Breast epithelium (tissue), 4 donors: Measurements from ENCODE around the gene PSMC3IP. TPM values are rescaled to one million over a fixed set of nuclear protein-coding genes. Genes with fewer than 3 reads are reported as not detected.
"Not testable (repeated sequence)": the region's sequence is repeated elsewhere in the genome, so short reads cannot be mapped to it uniquely, and the experiment has no call there.

ENCODE experiments used
- DNase-seq, 2 donors: peaks; one replicate each; pipeline ENCODE4 v3.0.0-alpha.2; 2019; ENCODE audit warnings: low spot score in 2 of 2
- H3K27ac ChIP-seq, 2 donors: fragments of 200-600 bp; sonication (generic) in 1 of 2; one replicate each; pipeline ENCODE4 v1.5.1; 2016 to 2019; ENCODE audit warnings: mild to moderate bottlenecking in 1 of 2
- H3K27me3 ChIP-seq, 2 donors: fragments of 200-600 bp; sonication (generic) in 1 of 2; one replicate each; pipeline versions ENCODE4 v1.5.1 to v1.6.0; 2017 to 2019; ENCODE audit warnings: control low read depth in 1 of 2, mild to moderate bottlenecking in 1 of 2
- H3K36me3 ChIP-seq: fragments of 200-600 bp; one replicate; pipeline ENCODE4 v1.5.1; 2019
- H3K4me1 ChIP-seq, 2 donors: fragments of 200-600 bp; sonication (generic); one replicate each; pipeline ENCODE4 v1.5.1; 2016 to 2019; ENCODE audit warnings: control low read depth in 1 of 2
- H3K4me3 ChIP-seq, 3 donors: fragments of 200-600 bp; sonication (generic); 1 replicate in 2 of 3; 2 replicates in 1 of 3; pipeline ENCODE4 v1.5.1; 2016 to 2019; ENCODE audit warnings: mild to moderate bottlenecking in 3 of 3, moderate library complexity in 2 of 3
- H3K9me3 ChIP-seq, 2 donors: fragments of 200-600 bp; sonication (generic) in 1 of 2; one replicate each; pipeline ENCODE4 v1.5.1; 2016 to 2019; ENCODE audit warnings: control low read depth in 1 of 2
- POLR2A ChIP-seq: fragments of 450-650 bp; IDR thresholded peaks from one replicate; pipeline ENCODE4 v1.6.1; 2016; ENCODE audit warnings: antibody characterized with exemption, mild to moderate bottlenecking, moderate library complexity
- POLR2AphosphoS5 ChIP-seq, 3 donors: sonication (generic); formaldehyde crosslinking; IDR thresholded peaks; one replicate each; pipeline ENCODE4 v1.6.1; 2017; ENCODE audit warnings: antibody characterized with exemption in 3 of 3
- intact Hi-C: fragments of 100-400 bp; cut with DNase I; formaldehyde crosslinking; loops from one replicate; pipeline ENCODE4 v1.15.1; 2023; ENCODE audit warnings: low total_unique reads
- total RNA-seq, 3 donors: library from RNA; depleted of rRNA; stranded (reverse); fragments of >200 nt; gene quantifications; one replicate each; pipeline ENCODE4 v1.1.0, GENCODE V29; 2016
- TF ChIP-seq, protein P1 (sequence below), 3 donors: fragments of 450-650 bp; IDR thresholded peaks; one replicate each; pipeline ENCODE4 v1.5.1; 2016 to 2017; ENCODE audit warnings: antibody characterized with exemption in 3 of 3, mild to moderate bottlenecking in 3 of 3, moderate library complexity in 3 of 3

The PSMC3IP gene
- total RNA-seq, 3 donors from 2014 or later, result 3.3 to 4.2 (median 3.5) TPM

DNA sequence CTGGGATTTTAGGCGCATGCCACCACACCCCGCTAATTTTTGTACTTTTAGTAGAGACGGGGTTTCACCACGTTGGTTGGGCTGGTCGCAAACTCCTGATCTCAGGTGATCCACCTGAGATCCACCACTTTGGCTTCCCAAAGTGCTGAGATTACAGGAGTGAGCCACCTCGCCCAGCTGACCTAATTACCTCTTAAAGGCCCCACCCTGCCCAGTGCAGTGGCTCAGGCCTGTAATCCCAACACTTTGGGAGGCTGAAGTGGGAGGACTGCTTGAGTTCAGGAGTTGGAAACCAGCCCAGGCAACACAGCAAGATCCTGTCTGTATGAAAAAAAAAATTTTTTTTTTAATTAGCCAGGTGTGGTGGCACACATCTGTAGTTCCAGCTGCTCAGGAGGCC is 18.5 kb downstream of the PSMC3IP start:
- Histone ChIP-seq H3K27ac (peak overlapping the region in 1 of 2 donors; percentile 49), H3K36me3 (no peaks in the 10 kb centered on the region), H3K9me3 (no peaks in the 10 kb centered on the region), H3K4me3 (no peak overlapping the region), H3K27me3 (no peaks in the 10 kb centered on the region), H3K4me1 (peaks cover 12 to 14% of the 10 kb centered on the region in 2 donors)
- no peak for TF ChIP-seq POLR2AphosphoS5 (IDR thresholded peaks at IDR 0.05)
- intact Hi-C loops, result no loop called here
- DNase-seq, result no peak

DNA sequence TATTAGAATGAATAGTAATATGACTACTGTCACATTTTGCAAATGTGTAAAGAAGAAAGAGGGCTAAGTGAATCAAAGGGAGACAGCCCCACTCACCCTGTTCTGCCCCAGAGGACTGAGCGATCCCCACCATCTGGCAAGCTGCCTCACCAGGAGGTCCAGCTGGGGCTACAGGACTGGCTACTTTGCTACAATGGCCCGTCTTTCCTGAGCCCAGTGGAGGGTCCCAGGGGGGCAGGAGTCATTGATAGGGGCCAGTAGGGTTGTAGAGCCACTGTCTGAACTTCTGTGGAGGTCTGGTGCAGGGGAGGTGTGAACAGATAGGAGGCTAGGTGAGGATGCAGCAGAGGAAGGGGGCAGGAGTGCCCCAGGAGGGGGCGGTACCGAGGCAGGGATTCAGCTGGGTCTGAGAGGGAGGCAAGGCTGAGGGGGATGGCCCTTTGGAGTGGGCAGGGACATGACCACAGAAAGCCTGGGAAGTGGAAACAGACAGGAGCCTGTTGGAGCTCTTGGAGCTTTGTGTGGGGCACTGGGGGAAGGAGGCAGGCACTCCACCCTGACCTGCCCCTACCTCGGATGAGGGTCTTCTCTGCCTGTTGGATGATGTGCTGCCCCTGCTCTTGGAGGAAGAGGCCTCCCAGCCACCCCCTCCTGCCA is 21.4 kb downstream of the PSMC3IP start:
- H3K9me3 ChIP-seq, intact Hi-C loops, DNase-seq: not testable (repeated sequence)

DNA sequence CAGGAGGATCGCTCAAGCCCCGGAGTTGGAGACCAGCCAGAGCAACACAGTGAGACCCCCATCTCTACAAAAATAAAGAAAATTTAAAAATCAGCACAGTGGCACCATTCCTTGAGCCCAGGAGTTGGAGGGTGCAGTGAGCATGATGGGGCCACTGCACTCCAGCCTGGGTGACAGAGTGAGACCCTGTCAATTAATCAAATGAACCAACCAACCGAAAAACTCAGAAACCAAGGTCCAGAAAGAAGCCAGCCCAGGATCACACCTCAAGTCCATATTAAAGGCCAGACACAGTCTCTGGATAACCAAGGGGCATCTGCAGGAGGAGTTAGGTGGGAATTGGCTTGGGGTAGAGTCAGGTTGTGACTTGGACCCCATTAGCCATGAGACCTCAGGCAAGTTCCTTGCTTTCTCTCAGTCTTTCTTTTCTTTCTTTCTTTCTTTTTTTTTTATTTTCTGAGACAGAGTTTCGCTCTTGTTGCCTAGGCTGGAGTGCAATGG is 22.4 kb downstream of the PSMC3IP start:
- Histone ChIP-seq H3K27ac (peak overlapping the region; percentile 91 to 94), H3K36me3 (no peaks in the 10 kb centered on the region), H3K9me3 (no peaks in the 10 kb centered on the region), H3K4me3 (peak overlapping the region; percentile 74 to 87 (median 75)), H3K27me3 (no peaks in the 10 kb centered on the region), H3K4me1 (peaks cover 3 to 10% of the 10 kb centered on the region in 2 donors)
- no peak for DNase-seq
- intact Hi-C loops, result no loop called here
- no peak for TF ChIP-seq POLR2A
- TF ChIP-seq, protein P1, sequence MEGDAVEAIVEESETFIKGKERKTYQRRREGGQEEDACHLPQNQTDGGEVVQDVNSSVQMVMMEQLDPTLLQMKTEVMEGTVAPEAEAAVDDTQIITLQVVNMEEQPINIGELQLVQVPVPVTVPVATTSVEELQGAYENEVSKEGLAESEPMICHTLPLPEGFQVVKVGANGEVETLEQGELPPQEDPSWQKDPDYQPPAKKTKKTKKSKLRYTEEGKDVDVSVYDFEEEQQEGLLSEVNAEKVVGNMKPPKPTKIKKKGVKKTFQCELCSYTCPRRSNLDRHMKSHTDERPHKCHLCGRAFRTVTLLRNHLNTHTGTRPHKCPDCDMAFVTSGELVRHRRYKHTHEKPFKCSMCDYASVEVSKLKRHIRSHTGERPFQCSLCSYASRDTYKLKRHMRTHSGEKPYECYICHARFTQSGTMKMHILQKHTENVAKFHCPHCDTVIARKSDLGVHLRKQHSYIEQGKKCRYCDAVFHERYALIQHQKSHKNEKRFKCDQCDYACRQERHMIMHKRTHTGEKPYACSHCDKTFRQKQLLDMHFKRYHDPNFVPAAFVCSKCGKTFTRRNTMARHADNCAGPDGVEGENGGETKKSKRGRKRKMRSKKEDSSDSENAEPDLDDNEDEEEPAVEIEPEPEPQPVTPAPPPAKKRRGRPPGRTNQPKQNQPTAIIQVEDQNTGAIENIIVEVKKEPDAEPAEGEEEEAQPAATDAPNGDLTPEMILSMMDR (IDR thresholded peaks at IDR 0.05), result no peak
- no peak for TF ChIP-seq POLR2AphosphoS5 (IDR thresholded peaks at IDR 0.05)

More for the DNA sequence above, 21.4 kb downstream of the PSMC3IP start:
- not testable (repeated sequence) for H3K36me3 ChIP-seq, H3K27ac ChIP-seq, H3K27me3 ChIP-seq, H3K4me1 ChIP-seq
- H3K4me3 ChIP-seq, result peak overlapping the region in 1 of 3 donors; percentile 75

DNA sequence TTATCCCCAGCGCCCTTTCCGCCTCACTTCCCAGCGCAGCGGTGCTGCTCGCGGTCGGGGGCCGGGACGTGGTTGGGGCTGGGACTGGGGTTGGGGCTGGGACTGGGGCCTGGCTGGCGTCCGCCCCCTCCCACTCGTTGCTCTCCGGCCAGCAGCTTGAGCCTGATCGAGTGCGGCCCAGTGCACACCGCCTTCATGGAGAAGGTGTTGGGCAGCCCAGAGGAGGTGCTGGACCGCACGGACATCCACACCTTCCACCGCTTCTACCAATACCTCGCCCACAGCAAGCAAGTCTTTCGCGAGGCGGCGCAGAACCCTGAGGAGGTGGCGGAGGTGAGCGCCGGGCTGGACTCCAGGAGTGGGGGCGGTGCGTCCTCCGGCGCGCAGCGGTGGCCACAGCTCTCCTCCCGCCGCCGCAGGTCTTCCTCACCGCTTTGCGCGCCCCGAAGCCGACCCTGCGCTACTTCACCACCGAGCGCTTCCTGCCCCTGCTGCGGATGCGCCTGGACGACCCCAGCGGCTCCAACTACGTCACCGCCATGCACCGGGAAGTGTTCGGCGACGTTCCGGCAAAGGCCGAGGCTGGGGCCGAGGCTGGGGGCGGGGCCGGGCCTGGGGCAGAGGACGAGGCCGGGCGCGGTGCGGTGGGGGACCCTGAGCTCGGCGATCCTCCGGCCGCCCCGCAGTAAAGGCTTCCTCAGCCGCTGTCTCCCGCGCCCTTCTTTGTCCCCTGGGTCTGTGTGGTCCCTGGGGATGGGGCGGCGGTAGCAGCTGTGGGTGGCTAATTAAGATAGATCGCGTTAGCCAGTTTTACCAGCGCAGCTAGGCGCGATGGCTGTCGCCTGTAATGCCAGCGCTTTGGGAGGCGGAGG is 23.0 kb downstream of the PSMC3IP start:
- peak; percentile 82 to 83 for DNase-seq
- Histone ChIP-seq H3K4me3 (peak overlapping the region; percentile 74 to 87 (median 75)), H3K9me3 (no peaks in the 10 kb centered on the region), H3K27ac (peak overlapping the region; percentile 91 to 94), H3K4me1 (peaks cover 3 to 10% of the 10 kb centered on the region in 2 donors), H3K27me3 (no peaks in the 10 kb centered on the region), H3K36me3 (no peaks in the 10 kb centered on the region)
- intact Hi-C loops, result no loop called here
- peak; percentile 85 for TF ChIP-seq POLR2A
- TF ChIP-seq, protein P1 (IDR thresholded peaks at IDR 0.05), result no peak
- TF ChIP-seq POLR2AphosphoS5 (IDR thresholded peaks at IDR 0.05), result peak; percentile 84 to 92 (median 86)

DNA sequence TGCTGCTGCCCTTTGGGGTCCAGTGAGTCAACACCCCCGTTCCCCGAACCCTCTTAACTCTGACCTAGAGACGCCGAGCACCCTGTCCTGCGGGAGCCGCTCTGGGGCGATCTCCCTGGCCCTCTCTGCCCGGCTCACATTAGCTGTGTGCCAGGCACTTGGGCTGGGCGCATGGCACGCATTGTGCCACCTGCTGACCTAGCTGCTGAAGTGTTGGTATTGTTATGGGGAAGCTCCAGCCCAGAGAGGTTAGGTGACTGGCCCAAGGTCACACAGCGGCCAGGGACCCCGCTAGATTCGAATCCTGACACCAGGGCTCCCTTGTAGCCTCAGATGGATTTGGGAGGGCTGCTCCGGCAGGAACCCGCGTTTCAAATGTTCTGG is 23.7 kb downstream of the PSMC3IP start:
- peaks cover 3 to 10% of the 10 kb centered on the region in 2 donors for H3K4me1 ChIP-seq
- H3K27ac ChIP-seq, result peak overlapping the region; percentile 91 to 94
- DNase-seq, result no peak

More for the DNA sequence above, 23.7 kb downstream of the PSMC3IP start:
- Histone ChIP-seq H3K4me3 (peak overlapping the region; percentile 74 to 87 (median 75)), H3K36me3 (no peaks in the 10 kb centered on the region), H3K9me3 (no peaks in the 10 kb centered on the region), H3K27me3 (no peaks in the 10 kb centered on the region)
- no peak for TF ChIP-seq POLR2AphosphoS5 (IDR thresholded peaks at IDR 0.05)
- TF ChIP-seq, protein P1 (IDR thresholded peaks at IDR 0.05), result no peak
- no peak for TF ChIP-seq POLR2A
- intact Hi-C loops, result no loop called here
